Lower leg skin (tissue), 4 donors: ENCODE data around the gene IQCK. TPM values are rescaled to one million over a fixed set of nuclear protein-coding genes. Genes with fewer than 3 reads are reported as not detected.

Experiments
- DNase-seq, 2 donors: peaks; one replicate each; pipeline ENCODE4 v3.0.0-alpha.2; 2019; ENCODE audit warnings: low spot score in 2 of 2
- H3K4me3 ChIP-seq: fragments of 200-600 bp; sonication (generic); 2 replicates; pipeline ENCODE4 v1.5.1; 2017; ENCODE audit warnings: mild to moderate bottlenecking, low read depth; ENCODE audit not compliant: poor library complexity, severe bottlenecking
- POLR2A ChIP-seq, 2 donors: fragments of 450-650 bp; IDR thresholded peaks; one replicate each; pipeline ENCODE4 v1.6.1; 2016 to 2017; ENCODE audit warnings: antibody characterized with exemption in 2 of 2, mild to moderate bottlenecking in 1 of 2, moderate library complexity in 1 of 2
- WGBS, 2 donors: methylation state at CpG; one replicate each; pipeline ENCODE4 v1.1.5; 2018; 5-methylcytosine and 5-hydroxymethylcytosine counted together
- intact Hi-C: fragments of 100-400 bp; cut with DNase I; formaldehyde crosslinking; loops from one replicate; pipeline ENCODE4 v1.15.0; 2023; ENCODE audit warnings: low total_unique reads
- total RNA-seq, 4 donors: library from RNA; depleted of rRNA; stranded (reverse); fragments of >200 nt; gene quantifications; one replicate each; pipeline ENCODE4 v1.1.0, GENCODE V29; 2016
- TF ChIP-seq, protein P1 (sequence below), 3 donors: fragments of 450-650 bp; IDR thresholded peaks; one replicate each; pipeline ENCODE4 v1.5.1; 2016; ENCODE audit warnings: antibody characterized with exemption in 3 of 3, mild to moderate bottlenecking in 3 of 3, moderate library complexity in 2 of 3

IQCK gene
- total RNA-seq, 4 donors from 2014 or later: 6.9 to 20.7 (median 10.9) TPM

GRCh38 chr16:19824216-19824615 is 106.1 kb downstream of the IQCK start:
- 79 to 80% methylated on average over 5 of the region's 5 CpGs for WGBS, 2 donors
- H3K4me3 ChIP-seq: no peak overlapping the region
- no peak for TF ChIP-seq POLR2A (IDR thresholded peaks at IDR 0.05)
- TF ChIP-seq, protein P1, sequence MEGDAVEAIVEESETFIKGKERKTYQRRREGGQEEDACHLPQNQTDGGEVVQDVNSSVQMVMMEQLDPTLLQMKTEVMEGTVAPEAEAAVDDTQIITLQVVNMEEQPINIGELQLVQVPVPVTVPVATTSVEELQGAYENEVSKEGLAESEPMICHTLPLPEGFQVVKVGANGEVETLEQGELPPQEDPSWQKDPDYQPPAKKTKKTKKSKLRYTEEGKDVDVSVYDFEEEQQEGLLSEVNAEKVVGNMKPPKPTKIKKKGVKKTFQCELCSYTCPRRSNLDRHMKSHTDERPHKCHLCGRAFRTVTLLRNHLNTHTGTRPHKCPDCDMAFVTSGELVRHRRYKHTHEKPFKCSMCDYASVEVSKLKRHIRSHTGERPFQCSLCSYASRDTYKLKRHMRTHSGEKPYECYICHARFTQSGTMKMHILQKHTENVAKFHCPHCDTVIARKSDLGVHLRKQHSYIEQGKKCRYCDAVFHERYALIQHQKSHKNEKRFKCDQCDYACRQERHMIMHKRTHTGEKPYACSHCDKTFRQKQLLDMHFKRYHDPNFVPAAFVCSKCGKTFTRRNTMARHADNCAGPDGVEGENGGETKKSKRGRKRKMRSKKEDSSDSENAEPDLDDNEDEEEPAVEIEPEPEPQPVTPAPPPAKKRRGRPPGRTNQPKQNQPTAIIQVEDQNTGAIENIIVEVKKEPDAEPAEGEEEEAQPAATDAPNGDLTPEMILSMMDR (IDR thresholded peaks at IDR 0.05): no peak

GRCh38 chr16:19829844-19830692 is 112.0 kb downstream of the IQCK start:
- no peak overlapping the region for H3K4me3 ChIP-seq
- WGBS, 2 donors: 85 to 91% methylated on average over 9 of the region's 9 CpGs
- TF ChIP-seq, protein P1 (IDR thresholded peaks at IDR 0.05): no peak
- no peak for TF ChIP-seq POLR2A (IDR thresholded peaks at IDR 0.05)
- no peak for DNase-seq
- intact Hi-C loops: no loop called here

More at GRCh38 chr16:19824216-19824615, 106.1 kb downstream of the IQCK start:
- no peak for DNase-seq
- intact Hi-C loops: no loop called here

DNA sequence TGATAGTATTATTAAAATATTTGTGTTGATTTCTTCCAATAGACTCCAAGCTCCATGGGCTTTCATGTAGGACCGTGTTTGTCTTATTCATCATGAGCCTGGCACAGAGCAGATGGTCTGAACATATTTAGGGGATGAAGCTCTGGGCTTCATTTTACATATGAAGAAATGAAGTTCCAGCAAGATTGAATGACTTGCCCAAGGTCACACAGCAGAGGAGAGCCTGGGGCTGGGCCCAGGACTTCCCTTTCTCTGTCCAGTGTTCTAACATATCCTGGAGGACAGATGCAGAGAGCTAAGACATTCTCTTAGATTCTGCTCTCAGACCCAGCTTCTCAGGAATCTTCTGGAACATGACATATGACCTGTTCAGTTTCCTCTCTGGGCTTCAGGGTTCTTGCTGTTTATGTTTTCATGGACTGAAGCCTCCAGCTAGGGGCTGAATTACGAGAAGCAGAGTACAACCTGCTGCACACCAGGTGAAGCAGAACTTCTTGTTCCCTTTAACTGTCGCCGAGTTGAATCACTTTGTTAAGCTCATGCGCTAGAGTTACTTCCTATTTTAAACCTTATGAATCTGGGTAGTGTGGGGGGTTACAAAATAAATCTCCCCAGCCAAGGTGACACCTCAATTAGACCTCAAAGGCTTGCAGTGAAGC is 113.0 kb downstream of the IQCK start:
- TF ChIP-seq POLR2A (IDR thresholded peaks at IDR 0.05): no peak
- TF ChIP-seq, protein P1 (IDR thresholded peaks at IDR 0.05): no peak
- H3K4me3 ChIP-seq: no peak overlapping the region
- no peak for DNase-seq
- 69 to 73% methylated on average over 5 of the region's 5 CpGs for WGBS, 2 donors
- intact Hi-C loops: no loop called here

GRCh38 chr16:19831678-19832077 is 113.6 kb downstream of the IQCK start:
- 53 to 67% methylated on average over 6 of the region's 6 CpGs for WGBS, 2 donors
- intact Hi-C loops: no loop called here

GRCh38 chr16:19833176-19833575 is 115.1 kb downstream of the IQCK start:
- no peak for TF ChIP-seq POLR2A (IDR thresholded peaks at IDR 0.05)
- TF ChIP-seq, protein P1 (IDR thresholded peaks at IDR 0.05): no peak
- intact Hi-C loops: no loop called here
- H3K4me3 ChIP-seq: no peak overlapping the region
- no peak for DNase-seq
- 74 to 79% methylated on average over 3 of the region's 3 CpGs for WGBS, 2 donors

More at GRCh38 chr16:19831678-19832077, 113.6 kb downstream of the IQCK start:
- no peak for DNase-seq
- no peak overlapping the region for H3K4me3 ChIP-seq
- TF ChIP-seq, protein P1 (IDR thresholded peaks at IDR 0.05): no peak
- no peak for TF ChIP-seq POLR2A (IDR thresholded peaks at IDR 0.05)
